Calu3 (cell line): ENCODE measurements around the gene SLC7A6. TPM values are rescaled to one million over a fixed set of nuclear protein-coding genes. Genes with fewer than 3 reads are reported as not detected.

Experiments
- BruUV-seq: library from RNA; stranded (reverse); fragments of 400-500 nt; replicated peaks from 2 replicates; lab custom pipeline; 2021; lab: Mats Ljungman, UMichigan
- CTCF ChIA-PET: fragments of 300-600 bp; sonication (Branson Sonifier 250); formaldehyde crosslinking; loops from one replicate; lab custom pipeline; 2022; ENCODE audit warnings: antibody characterized with exemption; lab: Charles Lee
- DNase-seq: peaks from one replicate; pipeline ENCODE4 v3.0.0; 2022
- H3K27ac Mint-ChIP-seq: one replicate; pipeline ENCODE4 v1.8.0; 2022; ENCODE audit warnings: mixed read lengths; ENCODE audit not compliant: unreplicated experiment
- H3K27me3 Mint-ChIP-seq: one replicate; pipeline ENCODE4 v1.8.0; 2022; ENCODE audit warnings: mixed read lengths; ENCODE audit not compliant: unreplicated experiment
- H3K36me3 Mint-ChIP-seq: one replicate; pipeline ENCODE4 v1.8.0; 2022; ENCODE audit warnings: mild to moderate bottlenecking, moderate library complexity, mixed read lengths; ENCODE audit not compliant: insufficient read depth, unreplicated experiment
- H3K4me1 Mint-ChIP-seq: one replicate; pipeline ENCODE4 v1.8.0; 2022; ENCODE audit warnings: mild to moderate bottlenecking, low read depth, mixed read lengths; ENCODE audit not compliant: unreplicated experiment
- H3K4me3 Mint-ChIP-seq: one replicate; pipeline ENCODE4 v1.8.0; 2022; ENCODE audit warnings: mild to moderate bottlenecking, low read depth, moderate library complexity, mixed read lengths; ENCODE audit not compliant: unreplicated experiment
- H3K9me3 Mint-ChIP-seq: one replicate; pipeline ENCODE4 v1.8.0; 2022; ENCODE audit warnings: low read depth, mixed read lengths; ENCODE audit not compliant: unreplicated experiment
- CTCF ChIP-seq: fragments of 200-600 bp; IDR thresholded peaks from one replicate; pipeline ENCODE4 v1.8.0; 2022; ENCODE audit warnings: antibody characterized with exemption; ENCODE audit not compliant: unreplicated experiment
- intact Hi-C: fragments of 100-400 bp; cut with micrococcal nuclease; formaldehyde crosslinking; loops from one replicate; pipeline ENCODE4 v1.10.0; 2022; ENCODE audit not compliant: unreplicated experiment
- total RNA-seq: library from RNA; stranded (reverse); gene quantifications from 2 replicates; pipeline ENCODE4 v1.2.3, GENCODE V29; 2022

The SLC7A6 gene
- total RNA-seq, 1 experiment from 2014 or later: 45.4 TPM

- TF ChIP-seq CTCF: no peak
- Mint-ChIP-seq H3K4me3 (no peak overlapping the region), H3K9me3 (no peaks in the 10 kb centered on the region), H3K4me1 (peaks cover 1% of the 10 kb centered on the region), H3K27me3 (no peaks in the 10 kb centered on the region), H3K27ac (no peak overlapping the region), H3K36me3 (no peaks in the 10 kb centered on the region)
- intact Hi-C loops: no loop called here
- DNase-seq: no peak
- CTCF ChIA-PET: no interaction called here
- no TSS peak for BruUV-seq
These were observed 10.1 kb downstream of the SLC7A6 start for GRCh38 chr16:68274441-68274840.

GRCh38 chr16:68275611-68276191 lies 11.4 kb downstream of the SLC7A6 start:
- Mint-ChIP-seq H3K27me3 (no peaks in the 10 kb centered on the region), H3K27ac (no peak overlapping the region), H3K9me3 (no peaks in the 10 kb centered on the region), H3K4me3 (no peak overlapping the region), H3K36me3 (no peaks in the 10 kb centered on the region), H3K4me1 (no peaks in the 10 kb centered on the region)
- no TSS peak for BruUV-seq
- CTCF ChIA-PET: no interaction called here
- intact Hi-C loops: no loop called here
- DNase-seq: no peak
- no peak for TF ChIP-seq CTCF

- Mint-ChIP-seq H3K4me1 (no peaks in the 10 kb centered on the region), H3K9me3 (no peaks in the 10 kb centered on the region), H3K27ac (no peak overlapping the region), H3K36me3 (peaks cover 1% of the 10 kb centered on the region), H3K27me3 (no peaks in the 10 kb centered on the region), H3K4me3 (no peak overlapping the region)
- TF ChIP-seq CTCF: no peak
- CTCF ChIA-PET: no interaction called here
- no peak for DNase-seq
- BruUV-seq: no TSS peak
- intact Hi-C loops: no loop called here
These were observed 11.9 kb downstream of the SLC7A6 start for GRCh38 chr16:68276223-68276622.

GRCh38 chr16:68279726-68280558 lies 15.6 kb downstream of the SLC7A6 start:
- no peaks in the 10 kb centered on the region for H3K9me3 Mint-ChIP-seq
- intact Hi-C loops: no loop called here
- no peak for DNase-seq
- no peak overlapping the region for H3K4me3 Mint-ChIP-seq
- CTCF ChIA-PET: interaction anchor here (0.7 to 1.5 kb wide), 5 partner anchors 12 to 31 kb away, joined by 3 to 6 read pairs (median 4); partner anchors contain the start of genes PRMT7, SLC7A6 and SLC7A6OS
- H3K27me3 Mint-ChIP-seq: no peaks in the 10 kb centered on the region
- no peak for TF ChIP-seq CTCF
- no TSS peak for BruUV-seq
- peaks cover 6% of the 10 kb centered on the region for H3K36me3 Mint-ChIP-seq
- no peaks in the 10 kb centered on the region for H3K4me1 Mint-ChIP-seq
- H3K27ac Mint-ChIP-seq: no peak overlapping the region
